Keratinocyte (primary cell): Measurements from ENCODE around the gene RIN3. TPM values are rescaled to one million over a fixed set of nuclear protein-coding genes. Genes with fewer than 3 reads are reported as not detected.

Experiments used
- DNase-seq: peaks from one replicate; pipeline ENCODE4 v3.0.0-alpha.2; 2011; ENCODE audit warnings: low read depth, missing footprints, low spot score
- FAIRE-seq: peaks from 2 replicates; lab custom pipeline; 2011; peaks lifted over from hg19 to GRCh38; lab: Jason Lieb, UNC
- H2AFZ ChIP-seq: 2 replicates; pipeline ENCODE4 v1.6.0; 2012; ENCODE audit warnings: low read length, control low read depth, inconsistent platforms; ENCODE audit not compliant: control insufficient read depth
- H3K27ac ChIP-seq: 2 replicates; pipeline ENCODE4 v1.5.1; 2011; ENCODE audit warnings: low read length; ENCODE audit not compliant: control insufficient read depth, insufficient read depth
- H3K27me3 ChIP-seq: 3 replicates; pipeline ENCODE4 v1.6.0; 2011; ENCODE audit warnings: low read length; ENCODE audit not compliant: control insufficient read depth, insufficient read depth; ENCODE audit errors: extremely low read depth
- H3K36me3 ChIP-seq, 2 experiments: 2 replicates in 1 of 2; 3 replicates in 1 of 2; pipeline ENCODE4 v1.5.1; 2011; ENCODE audit warnings: low read length in 2 of 2, mild to moderate bottlenecking in 1 of 2; ENCODE audit not compliant: control insufficient read depth in 2 of 2, insufficient read depth in 2 of 2; ENCODE audit errors: extremely low read depth in 1 of 2
- H3K4me1 ChIP-seq: 3 replicates; pipeline ENCODE4 v1.5.1; 2011; ENCODE audit warnings: low read length; ENCODE audit not compliant: control insufficient read depth, insufficient read depth; ENCODE audit errors: extremely low read depth
- H3K4me2 ChIP-seq: 3 replicates; pipeline ENCODE4 v1.6.0; 2011; ENCODE audit warnings: low read depth, low read length; ENCODE audit not compliant: control insufficient read depth, insufficient read depth; ENCODE audit errors: extremely low read depth
- H3K4me3 ChIP-seq, 3 experiments: fragments of 200-600 bp in 1 of 3; sonication (generic) in 1 of 3; 2 replicates in 2 of 3; 3 replicates in 1 of 3; pipeline ENCODE4 v1.5.1; 2011 to 2016; ENCODE audit warnings: low read length in 3 of 3, mild to moderate bottlenecking in 3 of 3, control low read depth in 2 of 3, inconsistent platforms in 1 of 3, low read depth in 1 of 3, mixed read lengths in 1 of 3, mixed run types in 1 of 3, moderate library complexity in 1 of 3; ENCODE audit not compliant: control insufficient read depth in 2 of 3, insufficient read depth in 2 of 3; ENCODE audit errors: extremely low read depth in 1 of 3
- H3K79me2 ChIP-seq: 2 replicates; pipeline ENCODE4 v1.6.0; 2012; ENCODE audit warnings: low read length; ENCODE audit not compliant: control insufficient read depth, insufficient read depth
- H3K9ac ChIP-seq: 3 replicates; pipeline ENCODE4 v1.6.0; 2011; ENCODE audit warnings: low read length; ENCODE audit not compliant: control insufficient read depth, insufficient read depth; ENCODE audit errors: extremely low read depth
- H3K9me1 ChIP-seq: 3 replicates; pipeline ENCODE4 v1.6.0; 2011; ENCODE audit warnings: low read length; ENCODE audit not compliant: control insufficient read depth, insufficient read depth; ENCODE audit errors: extremely low read depth
- H3K9me3 ChIP-seq: 2 replicates; pipeline ENCODE4 v1.5.1; 2012; ENCODE audit warnings: low read depth, low read length; ENCODE audit not compliant: control insufficient read depth
- H4K20me1 ChIP-seq: 3 replicates; pipeline ENCODE4 v1.6.0; 2011; ENCODE audit warnings: low read length; ENCODE audit not compliant: control insufficient read depth, insufficient read depth; ENCODE audit errors: extremely low read depth
- EZH2 ChIP-seq: IDR thresholded peaks from one replicate; pipeline ENCODE4 v1.6.1; 2012; ENCODE audit warnings: inconsistent platforms, mild to moderate bottlenecking, low read length, moderate library complexity
- dilution Hi-C: fragments of 300-500 bp; cut with MboI; formaldehyde crosslinking; loops from one replicate; pipeline ENCODE4 v1.7.0; 2020; ENCODE audit warnings: low sequenced_read_pairs; ENCODE audit not compliant: extremely low pct_ligation_motif_present
- polyA plus RNA-seq, 5 experiments: library from polyadenylated mRNA; depleted of rRNA in 3 of 5; stranded (reverse) in 3 of 5; stranded (forward) in 1 of 5; unstranded in 1 of 5; fragments of >200 nt; gene quantifications; 1 replicate in 1 of 5; 2 replicates in 3 of 5; 3 replicates in 1 of 5; pipeline versions ENCODE4 v1.2.1 to v1.2.3, GENCODE V29; 2011 to 2012; ENCODE audit warnings: missing spikeins in 2 of 5, low read depth in 1 of 5, low replicate concordance in 1 of 5
- TF ChIP-seq, protein P1 (sequence below), 3 experiments: IDR thresholded peaks in 1 of 3; conservative IDR thresholded peaks in 1 of 3; optimal IDR thresholded peaks in 1 of 3; 2 replicates in 2 of 3; 3 replicates in 1 of 3; pipeline versions ENCODE3 to v1.5.1; 2011; ENCODE audit warnings: low read length in 3 of 3, mild to moderate bottlenecking in 3 of 3, moderate library complexity in 2 of 3, control low read depth in 1 of 3, inconsistent platforms in 1 of 3; ENCODE audit not compliant: insufficient read depth in 2 of 3; ENCODE audit errors: extremely low read depth in 1 of 3

RIN3 gene
- polyA plus RNA-seq, 1 donor (not counting 4 experiments of a cell fraction or from before 2014, with no cell fraction given): 1.2 TPM

DNA sequence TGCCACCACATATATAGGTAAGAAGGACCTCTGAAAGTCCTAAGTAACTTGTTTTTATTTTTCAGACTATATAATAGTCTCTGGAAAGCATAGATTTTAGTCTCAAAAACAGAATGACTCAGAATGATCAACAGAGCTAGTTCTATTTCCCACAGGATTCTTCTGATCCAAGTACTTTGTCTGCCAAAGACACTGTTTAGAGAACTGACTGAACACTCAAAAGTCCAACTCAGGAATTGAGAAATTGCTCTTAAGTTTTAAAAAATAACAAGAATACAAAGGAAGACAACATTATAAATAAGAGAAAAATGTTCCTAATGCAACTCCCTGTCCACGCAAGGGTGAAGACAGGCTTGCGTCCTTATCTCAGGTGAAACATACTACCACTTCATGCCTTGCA is 205.8 kb downstream of the RIN3 start:
- no peaks in the 10 kb centered on the region for H3K9me1 ChIP-seq
- no peak for TF ChIP-seq EZH2
- TF ChIP-seq, protein P1, sequence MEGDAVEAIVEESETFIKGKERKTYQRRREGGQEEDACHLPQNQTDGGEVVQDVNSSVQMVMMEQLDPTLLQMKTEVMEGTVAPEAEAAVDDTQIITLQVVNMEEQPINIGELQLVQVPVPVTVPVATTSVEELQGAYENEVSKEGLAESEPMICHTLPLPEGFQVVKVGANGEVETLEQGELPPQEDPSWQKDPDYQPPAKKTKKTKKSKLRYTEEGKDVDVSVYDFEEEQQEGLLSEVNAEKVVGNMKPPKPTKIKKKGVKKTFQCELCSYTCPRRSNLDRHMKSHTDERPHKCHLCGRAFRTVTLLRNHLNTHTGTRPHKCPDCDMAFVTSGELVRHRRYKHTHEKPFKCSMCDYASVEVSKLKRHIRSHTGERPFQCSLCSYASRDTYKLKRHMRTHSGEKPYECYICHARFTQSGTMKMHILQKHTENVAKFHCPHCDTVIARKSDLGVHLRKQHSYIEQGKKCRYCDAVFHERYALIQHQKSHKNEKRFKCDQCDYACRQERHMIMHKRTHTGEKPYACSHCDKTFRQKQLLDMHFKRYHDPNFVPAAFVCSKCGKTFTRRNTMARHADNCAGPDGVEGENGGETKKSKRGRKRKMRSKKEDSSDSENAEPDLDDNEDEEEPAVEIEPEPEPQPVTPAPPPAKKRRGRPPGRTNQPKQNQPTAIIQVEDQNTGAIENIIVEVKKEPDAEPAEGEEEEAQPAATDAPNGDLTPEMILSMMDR (optimal IDR thresholded peaks at IDR 0.05 in 1 of 3, IDR thresholded peaks at IDR 0.05 in 1 of 3, conservative IDR thresholded peaks at IDR 0.05 in 1 of 3; ENCODE audit: extremely low read depth in 1 of 3, insufficient read depth in 2 of 3, low read length in 3 of 3): no peak
- no peak overlapping the region for H3K27ac ChIP-seq
- H4K20me1 ChIP-seq: no peaks in the 10 kb centered on the region
- peaks cover 0 to 2% of the 10 kb centered on the region in 2 experiments for H3K36me3 ChIP-seq
- H3K9me3 ChIP-seq: no peaks in the 10 kb centered on the region
- FAIRE-seq: no peak
- DNase-seq: no peak
- dilution Hi-C loops: no loop called here
- no peak overlapping the region for H2AFZ ChIP-seq
- H3K79me2 ChIP-seq: no peaks in the 10 kb centered on the region
- no peak overlapping the region for H3K9ac ChIP-seq
- H3K4me3 ChIP-seq: no peak overlapping the region
- H3K4me2 ChIP-seq: no peak overlapping the region
- no peaks in the 10 kb centered on the region for H3K4me1 ChIP-seq
- H3K27me3 ChIP-seq: no peaks in the 10 kb centered on the region

DNA sequence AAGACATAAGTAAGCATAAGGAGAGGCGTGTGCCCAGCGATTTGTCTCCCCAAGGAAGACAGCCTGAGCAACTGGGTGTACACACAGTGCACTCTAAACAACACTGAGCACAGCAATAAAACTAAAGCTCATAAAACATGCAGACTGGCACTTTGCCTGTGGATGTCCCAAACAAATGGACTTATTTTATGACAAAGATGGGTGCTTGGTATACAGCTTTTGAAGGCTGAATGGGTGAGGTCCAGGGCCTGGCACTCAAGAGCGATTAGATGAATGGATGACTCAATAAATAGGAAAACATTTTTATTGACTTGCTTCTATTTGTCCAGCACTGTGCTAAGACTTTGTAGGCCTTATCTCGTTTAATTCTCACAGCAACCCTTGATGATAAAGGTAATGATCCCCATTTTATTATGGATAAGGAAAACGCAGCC is 206.3 kb downstream of the RIN3 start:
- TF ChIP-seq, protein P1 (optimal IDR thresholded peaks at IDR 0.05 in 1 of 3, IDR thresholded peaks at IDR 0.05 in 1 of 3, conservative IDR thresholded peaks at IDR 0.05 in 1 of 3; ENCODE audit: extremely low read depth in 1 of 3, insufficient read depth in 2 of 3, low read length in 3 of 3): no peak
- Histone ChIP-seq H3K9ac (no peak overlapping the region), H3K9me3 (no peaks in the 10 kb centered on the region), H3K4me2 (no peak overlapping the region), H3K27ac (no peak overlapping the region), H3K36me3 (peaks cover 0 to 2% of the 10 kb centered on the region in 2 experiments), H3K4me1 (no peaks in the 10 kb centered on the region), H3K27me3 (no peaks in the 10 kb centered on the region), H2AFZ (no peak overlapping the region), H4K20me1 (no peaks in the 10 kb centered on the region), H3K79me2 (no peaks in the 10 kb centered on the region), H3K4me3 (no peak overlapping the region), H3K9me1 (no peaks in the 10 kb centered on the region)
- no peak for DNase-seq
- FAIRE-seq: no peak
- dilution Hi-C loops: no loop called here
